Mucosa of descending colon (tissue), 3 donors: ENCODE measurements around the gene RAB6B. TPM values are rescaled to one million over a fixed set of nuclear protein-coding genes. Genes with fewer than 3 reads are reported as not detected.

ENCODE experiments used
- ATAC-seq: fragments of 200-7000 bp; cut with Tn5 transposase; one replicate; pipeline ENCODE4 v1.9.1; 2020; ENCODE audit warnings: mild to moderate bottlenecking, moderate library complexity
- DNase-seq, 3 donors: peaks; one replicate each; pipeline ENCODE4 v3.0.0-alpha.2; 2020
- H3K36me3 ChIP-seq: fragments of 200-600 bp; one replicate; pipeline ENCODE4 v1.8.0; 2021; ENCODE audit warnings: low read depth, mild to moderate bottlenecking
- H3K4me1 ChIP-seq: fragments of 200-600 bp; one replicate; pipeline ENCODE4 v1.8.0; 2021; ENCODE audit warnings: low read depth, mild to moderate bottlenecking
- H3K4me3 ChIP-seq: fragments of 200-600 bp; one replicate; pipeline ENCODE4 v1.8.0; 2021; ENCODE audit warnings: mild to moderate bottlenecking
- H3K9me3 ChIP-seq: fragments of 200-600 bp; one replicate; pipeline ENCODE4 v1.8.0; 2021; ENCODE audit warnings: mild to moderate bottlenecking
- CTCF ChIP-seq: fragments of 200-600 bp; IDR thresholded peaks from one replicate; pipeline ENCODE4 v1.8.0; 2022; ENCODE audit warnings: antibody characterized with exemption, mild to moderate bottlenecking
- intact Hi-C, 2 donors: fragments of 100-400 bp; cut with DNase I in 1 of 2; cut with micrococcal nuclease in 1 of 2; formaldehyde crosslinking; loops; one replicate each; pipeline versions ENCODE4 v1.11.0 to v1.11.1; 2022; cut with DNase I, micrococcal nuclease
- total RNA-seq, 3 donors: library from RNA; stranded (reverse); fragmentation: NEBNext Ultra II Directional in 2 of 3; extraction: Animal tissue kit (Norgen Biotek cat#: 25700) in 2 of 3; gene quantifications; one replicate each; pipeline versions ENCODE4 v1.2.1 to v1.2.4, GENCODE V29; 2021 to 2023
- donor health status: DM: no; HTN: no; CAD: no; lungs with moderate emphysema.
- donor health status: DM: no; HTN: no; CAD: no.
- donor health status: DM: no; HTN: yes; CAD: no.

The RAB6B gene
- total RNA-seq, 3 donors from 2014 or later: 4.1 to 11.6 (median 4.8) TPM

- DNase-seq (no peak), ATAC-seq (no peak)
- no peak for TF ChIP-seq CTCF
- H3K9me3 ChIP-seq: no peaks in the 10 kb centered on the region
- no peak overlapping the region for H3K4me3 ChIP-seq
- no peaks in the 10 kb centered on the region for H3K4me1 ChIP-seq
- no peaks in the 10 kb centered on the region for H3K36me3 ChIP-seq
- intact Hi-C loops: no loop called here
These were observed 24.9 kb downstream of the RAB6B start for GRCh38 chr3:133870822-133871221.

GRCh38 chr3:133869586-133869985 is 26.1 kb downstream of the RAB6B start:
- intact Hi-C loops: no loop called here
- Histone ChIP-seq H3K4me3 (no peak overlapping the region), H3K4me1 (no peaks in the 10 kb centered on the region), H3K36me3 (no peaks in the 10 kb centered on the region), H3K9me3 (no peaks in the 10 kb centered on the region)
- ATAC-seq: no peak
- no peak for DNase-seq
- TF ChIP-seq CTCF: no peak

GRCh38 chr3:133868758-133869475 is 26.8 kb downstream of the RAB6B start:
- intact Hi-C loops: no loop called here
- H3K36me3 ChIP-seq: no peaks in the 10 kb centered on the region
- no peaks in the 10 kb centered on the region for H3K4me1 ChIP-seq
- no peak for TF ChIP-seq CTCF
- H3K9me3 ChIP-seq: no peaks in the 10 kb centered on the region
- DNase-seq (no peak), ATAC-seq (no peak)
- no peak overlapping the region for H3K4me3 ChIP-seq

GRCh38 chr3:133868186-133868585 is 27.5 kb downstream of the RAB6B start:
- intact Hi-C loops: no loop called here
- no peak for ATAC-seq
- no peak for DNase-seq

GRCh38 chr3:133866141-133866540 is 29.5 kb downstream of the RAB6B start:
- Histone ChIP-seq H3K4me1 (no peaks in the 10 kb centered on the region), H3K36me3 (no peaks in the 10 kb centered on the region), H3K9me3 (no peaks in the 10 kb centered on the region), H3K4me3 (no peak overlapping the region)
- no peak for TF ChIP-seq CTCF
- no peak for DNase-seq
- no peak for ATAC-seq
- intact Hi-C loops: no loop called here

More at GRCh38 chr3:133868186-133868585, 27.5 kb downstream of the RAB6B start:
- H3K36me3 ChIP-seq: no peaks in the 10 kb centered on the region
- H3K4me3 ChIP-seq: no peak overlapping the region
- no peaks in the 10 kb centered on the region for H3K9me3 ChIP-seq
- TF ChIP-seq CTCF: no peak
- no peaks in the 10 kb centered on the region for H3K4me1 ChIP-seq
